ENCODE results near the gene DNAJB1.

DNAJB1 gene

DNA sequence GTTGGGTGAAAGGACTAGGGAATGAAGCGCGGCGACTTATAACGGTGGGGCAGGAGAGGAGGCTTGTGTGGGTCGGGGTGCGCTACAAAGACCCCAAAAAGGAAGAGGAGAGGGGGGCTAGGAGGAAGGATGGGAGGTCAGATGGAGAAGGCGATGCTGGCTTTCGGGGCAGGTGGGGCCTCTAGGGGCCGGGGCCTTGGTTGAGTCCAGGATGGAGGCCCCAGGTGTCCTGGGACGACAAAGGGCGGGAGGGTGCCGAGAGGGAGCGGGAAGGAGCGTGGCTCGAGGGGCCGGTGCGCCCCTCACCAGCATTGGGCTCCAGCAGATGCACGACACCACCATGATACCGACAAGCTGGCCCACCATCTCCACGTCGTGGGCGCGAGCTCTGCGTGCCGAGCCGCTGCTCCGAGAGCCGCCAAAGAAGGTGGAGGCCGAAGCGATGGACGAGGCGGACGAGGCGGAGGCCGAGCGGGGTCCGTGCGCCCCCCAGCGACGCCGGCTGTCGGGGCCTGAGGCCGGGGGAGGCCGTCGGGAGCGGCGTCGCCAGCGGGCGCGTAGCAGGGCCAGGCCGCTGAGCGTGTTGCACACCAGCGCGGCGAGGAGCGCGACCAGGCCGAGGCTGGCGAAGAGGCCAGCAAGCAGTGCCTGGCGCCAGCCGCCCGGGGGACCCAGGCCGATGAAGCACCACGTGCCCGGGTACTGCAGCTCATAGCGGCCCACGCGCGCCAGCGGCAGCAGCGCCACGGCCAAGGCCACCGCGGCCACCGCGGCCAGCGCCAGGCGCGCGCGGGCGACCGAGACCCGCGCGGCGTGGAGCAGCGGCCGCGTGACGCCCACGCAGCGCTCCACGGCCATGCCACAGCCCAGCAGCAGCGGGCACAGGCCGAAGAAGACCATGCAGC lies 44.9 kb downstream of the DNAJB1 start:
- DNase-seq (ENCODE audit: low read depth): no peak

DNA sequence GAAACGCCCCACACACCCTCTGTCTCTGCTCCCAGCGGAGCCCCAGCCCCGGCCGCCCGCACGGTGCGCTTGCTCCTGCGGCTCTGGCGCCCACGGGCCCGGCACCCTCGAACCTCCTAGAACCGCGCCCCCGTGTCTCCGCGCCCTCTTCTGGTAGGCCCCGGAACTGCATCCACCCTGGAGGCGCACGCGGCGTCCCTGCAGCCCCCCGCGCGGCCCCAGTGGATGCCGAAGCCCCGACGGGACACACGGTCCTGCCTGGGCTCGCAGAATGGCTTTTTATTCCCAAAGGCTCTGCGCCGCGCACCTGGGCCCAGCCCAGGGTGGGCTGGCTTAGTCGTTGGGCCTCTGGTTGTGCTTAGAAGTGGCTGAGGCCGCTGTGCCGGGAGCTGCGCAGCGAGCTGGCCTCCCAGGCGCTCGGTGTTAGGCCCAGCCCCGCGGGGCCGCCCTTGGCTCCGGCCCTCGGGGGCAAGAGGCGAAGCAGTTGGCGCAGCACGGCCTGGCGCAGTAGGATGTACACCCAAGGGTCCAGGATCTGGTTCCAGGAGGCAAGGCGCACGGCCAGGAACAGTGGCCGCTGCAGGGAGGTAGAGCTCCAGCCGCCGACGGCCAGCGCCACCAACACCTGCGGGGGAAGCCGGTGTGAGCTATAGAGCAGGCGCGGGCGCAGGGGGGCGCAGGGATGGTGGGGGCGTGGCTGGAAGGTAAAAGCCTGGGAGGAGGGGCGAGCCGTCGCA lies 45.8 kb downstream of the DNAJB1 start:
- no peak for DNase-seq (ENCODE audit: low read depth)

DNA sequence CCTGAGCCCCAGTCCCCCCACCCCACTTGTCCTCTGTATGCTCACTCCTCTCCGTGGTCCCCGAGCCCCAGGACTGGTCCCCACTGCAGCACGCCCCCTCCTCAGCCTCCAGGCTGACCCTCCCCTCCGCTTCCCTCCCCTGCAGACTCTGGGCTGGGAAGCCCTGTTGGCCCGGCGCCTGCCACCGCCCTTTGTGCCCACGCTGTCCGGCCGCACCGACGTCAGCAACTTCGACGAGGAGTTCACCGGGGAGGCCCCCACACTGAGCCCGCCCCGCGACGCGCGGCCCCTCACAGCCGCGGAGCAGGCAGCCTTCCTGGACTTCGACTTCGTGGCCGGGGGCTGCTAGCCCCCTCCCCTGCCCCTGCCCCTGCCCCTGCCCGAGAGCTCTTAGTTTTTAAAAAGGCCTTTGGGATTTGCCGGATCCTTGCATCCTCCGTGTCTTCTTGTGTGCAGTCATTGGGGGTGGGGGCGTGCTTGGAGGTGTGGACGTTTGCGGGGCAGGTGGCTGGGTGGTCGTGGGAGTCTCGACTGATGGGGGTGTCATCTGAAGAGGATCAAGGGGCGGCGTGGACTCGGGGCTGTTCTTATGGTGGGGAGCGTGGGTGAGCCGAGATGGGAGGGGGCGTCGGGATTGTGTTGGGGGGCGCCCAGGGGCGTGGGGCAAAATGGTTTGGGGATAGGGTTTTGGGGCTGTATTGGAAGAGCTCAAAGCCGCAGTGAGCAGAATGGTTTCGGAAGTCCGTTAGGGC lies 46.6 kb downstream of the DNAJB1 start:
- DNase-seq (ENCODE audit: low read depth): no peak

DNA sequence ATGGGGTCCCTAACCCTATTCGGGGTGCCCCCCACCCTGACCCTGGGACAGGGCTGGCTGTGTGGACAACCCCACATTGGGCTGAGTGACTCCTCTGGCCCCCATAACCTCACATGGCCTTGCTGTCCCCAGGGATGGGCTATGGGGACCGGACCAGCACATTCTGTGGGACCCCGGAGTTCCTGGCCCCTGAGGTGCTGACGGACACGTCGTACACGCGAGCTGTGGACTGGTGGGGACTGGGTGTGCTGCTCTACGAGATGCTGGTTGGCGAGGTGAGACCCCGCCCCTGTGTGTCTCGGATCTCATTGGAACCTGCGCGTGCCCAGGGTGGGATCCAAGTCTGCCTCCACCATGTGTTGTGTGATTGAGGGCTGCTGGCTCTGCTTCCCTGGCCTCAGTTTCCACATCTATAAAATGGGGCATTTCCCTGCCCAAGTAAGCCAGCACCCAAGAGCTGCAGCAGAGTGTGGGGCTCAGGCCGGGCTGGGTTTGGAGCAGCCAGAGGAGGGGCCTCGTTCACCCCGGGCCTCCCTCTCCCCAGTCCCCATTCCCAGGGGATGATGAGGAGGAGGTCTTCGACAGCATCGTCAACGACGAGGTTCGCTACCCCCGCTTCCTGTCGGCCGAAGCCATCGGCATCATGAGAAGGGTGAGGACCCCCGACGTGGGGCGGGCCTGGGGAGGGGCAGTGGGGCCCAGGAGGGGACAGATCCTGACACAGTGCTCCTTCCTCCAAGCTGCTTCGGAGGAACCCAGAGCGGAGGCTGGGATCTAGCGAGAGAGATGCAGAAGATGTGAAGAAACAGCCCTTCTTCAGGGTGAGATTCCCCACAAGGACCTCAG lies 47.9 kb downstream of the DNAJB1 start:
- DNase-seq (ENCODE audit: low read depth): no peak

DNA sequence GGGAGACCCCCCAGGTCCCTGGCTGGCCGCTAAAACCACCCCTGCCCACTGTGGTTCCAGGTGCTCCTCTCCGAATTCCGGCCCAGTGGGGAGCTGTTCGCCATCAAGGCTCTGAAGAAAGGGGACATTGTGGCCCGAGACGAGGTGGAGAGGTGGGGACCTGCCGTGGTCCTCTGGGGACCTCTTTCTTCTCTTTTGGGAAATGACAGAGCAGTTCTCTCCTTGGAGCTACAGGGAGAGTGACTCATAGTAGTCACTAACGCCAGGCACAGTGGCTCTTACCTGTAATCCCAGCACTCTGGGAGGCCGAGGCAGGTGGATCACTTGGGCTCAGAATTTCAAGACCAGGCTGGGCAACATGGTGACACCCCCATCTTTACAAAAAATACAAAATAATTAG lies 50.4 kb downstream of the DNAJB1 start:
- DNase-seq (ENCODE audit: low read depth): no peak

DNA sequence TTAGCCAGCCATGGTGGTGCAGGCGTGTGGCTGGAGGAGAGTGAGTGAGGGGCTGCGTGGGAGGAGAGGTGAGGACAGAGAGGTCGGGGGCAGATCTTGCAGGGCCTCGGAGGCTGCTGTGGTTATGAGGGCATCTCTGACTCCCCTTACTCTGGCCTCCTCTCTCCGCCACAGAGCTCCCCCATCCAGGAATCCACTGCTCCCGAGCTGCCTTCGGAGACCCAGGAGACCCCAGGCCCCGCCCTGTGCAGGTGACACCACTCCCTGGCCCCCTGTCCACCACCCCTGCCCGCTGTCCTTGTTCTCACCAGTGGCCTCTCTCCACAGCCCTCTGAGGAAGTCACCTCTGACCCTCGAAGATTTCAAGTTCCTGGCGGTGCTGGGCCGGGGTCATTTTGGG lies 50.8 kb downstream of the DNAJB1 start:
- DNase-seq (ENCODE audit: low read depth): no peak
